Gastroesophageal sphincter (tissue), 3 donors: ENCODE measurements around the gene FBXL4.

ENCODE experiments used
- EP300 ChIP-seq: sonication (generic); formaldehyde crosslinking; IDR thresholded peaks from one replicate; pipeline ENCODE4 v1.6.1; 2017; ENCODE audit warnings: antibody characterized with exemption, mild to moderate bottlenecking
- POLR2A ChIP-seq, 2 donors: fragments of 450-650 bp; IDR thresholded peaks; one replicate each; pipeline ENCODE4 v1.6.1; 2017; ENCODE audit warnings: antibody characterized with exemption in 2 of 2, mild to moderate bottlenecking in 2 of 2, moderate library complexity in 1 of 2
- TF ChIP-seq, protein P1 (sequence below), 4 experiments: fragments of 200-600 bp in 2 of 4; fragments of 450-650 bp in 2 of 4; sonication (generic) in 1 of 4; IDR thresholded peaks; one replicate each; pipeline ENCODE4 v1.5.1; 2017 to 2019; ENCODE audit warnings: antibody characterized with exemption in 4 of 4, mild to moderate bottlenecking in 2 of 4, moderate library complexity in 2 of 4

DNA sequence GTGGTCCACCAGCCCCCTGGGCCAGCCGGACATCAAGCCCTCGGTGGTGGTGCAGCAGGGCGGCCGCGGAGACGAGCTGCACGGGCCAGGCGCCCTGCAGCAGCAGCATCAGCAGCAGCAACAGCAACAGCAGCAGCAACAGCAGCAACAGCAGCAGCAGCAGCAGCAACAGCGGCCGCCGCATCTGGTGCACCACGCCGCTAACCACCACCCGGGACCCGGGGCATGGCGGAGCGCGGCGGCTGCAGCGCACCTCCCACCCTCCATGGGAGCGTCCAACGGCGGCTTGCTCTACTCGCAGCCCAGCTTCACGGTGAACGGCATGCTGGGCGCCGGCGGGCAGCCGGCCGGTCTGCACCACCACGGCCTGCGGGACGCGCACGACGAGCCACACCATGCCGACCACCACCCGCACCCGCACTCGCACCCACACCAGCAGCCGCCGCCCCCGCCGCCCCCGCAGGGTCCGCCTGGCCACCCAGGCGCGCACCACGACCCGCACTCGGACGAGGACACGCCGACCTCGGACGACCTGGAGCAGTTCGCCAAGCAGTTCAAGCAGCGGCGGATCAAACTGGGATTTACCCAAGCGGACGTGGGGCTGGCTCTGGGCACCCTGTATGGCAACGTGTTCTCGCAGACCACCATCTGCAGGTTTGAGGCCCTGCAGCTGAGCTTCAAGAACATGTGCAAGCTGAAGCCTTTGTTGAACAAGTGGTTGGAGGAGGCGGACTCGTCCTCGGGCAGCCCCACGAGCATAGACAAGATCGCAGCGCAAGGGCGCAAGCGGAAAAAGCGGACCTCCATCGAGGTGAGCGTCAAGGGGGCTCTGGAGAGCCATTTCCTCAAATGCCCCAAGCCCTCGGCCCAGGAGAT lies 112.4 kb downstream of the FBXL4 start:
- TF ChIP-seq EP300 (no peak), POLR2A (IDR thresholded peaks at IDR 0.05) (no peak)
- TF ChIP-seq, protein P1, sequence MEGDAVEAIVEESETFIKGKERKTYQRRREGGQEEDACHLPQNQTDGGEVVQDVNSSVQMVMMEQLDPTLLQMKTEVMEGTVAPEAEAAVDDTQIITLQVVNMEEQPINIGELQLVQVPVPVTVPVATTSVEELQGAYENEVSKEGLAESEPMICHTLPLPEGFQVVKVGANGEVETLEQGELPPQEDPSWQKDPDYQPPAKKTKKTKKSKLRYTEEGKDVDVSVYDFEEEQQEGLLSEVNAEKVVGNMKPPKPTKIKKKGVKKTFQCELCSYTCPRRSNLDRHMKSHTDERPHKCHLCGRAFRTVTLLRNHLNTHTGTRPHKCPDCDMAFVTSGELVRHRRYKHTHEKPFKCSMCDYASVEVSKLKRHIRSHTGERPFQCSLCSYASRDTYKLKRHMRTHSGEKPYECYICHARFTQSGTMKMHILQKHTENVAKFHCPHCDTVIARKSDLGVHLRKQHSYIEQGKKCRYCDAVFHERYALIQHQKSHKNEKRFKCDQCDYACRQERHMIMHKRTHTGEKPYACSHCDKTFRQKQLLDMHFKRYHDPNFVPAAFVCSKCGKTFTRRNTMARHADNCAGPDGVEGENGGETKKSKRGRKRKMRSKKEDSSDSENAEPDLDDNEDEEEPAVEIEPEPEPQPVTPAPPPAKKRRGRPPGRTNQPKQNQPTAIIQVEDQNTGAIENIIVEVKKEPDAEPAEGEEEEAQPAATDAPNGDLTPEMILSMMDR (IDR thresholded peaks at IDR 0.05) = no peak
